ENCODE data around the gene MVP. TPM values are rescaled to one million over a fixed set of nuclear protein-coding genes. Genes with fewer than 3 reads are reported as not detected.

MVP gene
- total and polyA plus RNA-seq, 10 donors: 72.3 to 200 (median 152) TPM

DNA sequence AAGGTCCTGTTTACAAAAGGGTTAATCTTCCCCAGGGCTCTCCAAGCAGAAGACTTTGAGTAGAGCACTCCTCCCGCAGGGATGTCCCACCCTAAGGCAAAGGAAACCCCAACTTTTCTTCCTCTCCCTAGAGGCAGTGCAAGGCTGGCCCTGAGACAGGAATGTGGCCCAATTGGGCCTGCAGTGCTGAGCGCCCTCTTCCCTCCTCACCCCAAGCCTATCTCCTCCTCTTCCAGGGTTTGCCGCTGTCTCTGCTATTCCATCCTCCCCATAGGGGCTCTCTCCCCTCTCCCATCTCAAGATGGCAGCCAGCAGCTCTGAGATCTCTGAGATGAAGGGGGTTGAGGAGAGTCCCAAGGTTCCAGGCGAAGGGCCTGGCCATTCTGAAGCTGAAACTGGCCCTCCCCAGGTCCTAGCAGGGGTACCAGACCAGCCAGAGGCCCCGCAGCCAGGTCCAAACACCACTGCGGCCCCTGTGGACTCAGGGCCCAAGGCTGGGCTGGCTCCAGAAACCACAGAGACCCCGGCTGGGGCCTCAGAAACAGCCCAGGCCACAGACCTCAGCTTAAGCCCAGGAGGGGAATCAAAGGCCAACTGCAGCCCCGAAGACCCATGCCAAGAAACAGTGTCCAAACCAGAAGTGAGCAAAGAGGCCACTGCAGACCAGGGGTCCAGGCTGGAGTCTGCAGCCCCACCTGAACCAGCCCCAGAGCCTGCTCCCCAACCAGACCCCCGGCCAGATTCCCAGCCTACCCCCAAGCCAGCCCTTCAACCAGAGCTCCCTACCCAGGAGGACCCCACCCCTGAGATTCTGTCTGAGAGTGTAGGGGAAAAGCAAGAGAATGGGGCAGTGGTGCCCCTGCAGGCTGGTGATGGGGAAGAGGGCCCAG lies 7.3 kb upstream of the MVP start:
- DNase-seq: no peak
- Histone ChIP-seq H3K36me3 (peaks cover 0 to 32% (median 19%) of the 10 kb centered on the region in 6 donors), H3K27ac (peak overlapping the region in 1 of 8 donors; percentile 93), H3K9me3 (no peaks in the 10 kb centered on the region), H3K27me3 (replicated peaks in 1 of 7) (peaks cover 0 to 19% (median 10%) of the 10 kb centered on the region in 7 donors), H3K4me3 (peak overlapping the region in 3 of 8 donors; percentile 49 to 76 (median 49)), H3K4me1 (peaks cover 52 to 93% (median 81%) of the 10 kb centered on the region in 6 donors)
- TF ChIP-seq, protein P1, sequence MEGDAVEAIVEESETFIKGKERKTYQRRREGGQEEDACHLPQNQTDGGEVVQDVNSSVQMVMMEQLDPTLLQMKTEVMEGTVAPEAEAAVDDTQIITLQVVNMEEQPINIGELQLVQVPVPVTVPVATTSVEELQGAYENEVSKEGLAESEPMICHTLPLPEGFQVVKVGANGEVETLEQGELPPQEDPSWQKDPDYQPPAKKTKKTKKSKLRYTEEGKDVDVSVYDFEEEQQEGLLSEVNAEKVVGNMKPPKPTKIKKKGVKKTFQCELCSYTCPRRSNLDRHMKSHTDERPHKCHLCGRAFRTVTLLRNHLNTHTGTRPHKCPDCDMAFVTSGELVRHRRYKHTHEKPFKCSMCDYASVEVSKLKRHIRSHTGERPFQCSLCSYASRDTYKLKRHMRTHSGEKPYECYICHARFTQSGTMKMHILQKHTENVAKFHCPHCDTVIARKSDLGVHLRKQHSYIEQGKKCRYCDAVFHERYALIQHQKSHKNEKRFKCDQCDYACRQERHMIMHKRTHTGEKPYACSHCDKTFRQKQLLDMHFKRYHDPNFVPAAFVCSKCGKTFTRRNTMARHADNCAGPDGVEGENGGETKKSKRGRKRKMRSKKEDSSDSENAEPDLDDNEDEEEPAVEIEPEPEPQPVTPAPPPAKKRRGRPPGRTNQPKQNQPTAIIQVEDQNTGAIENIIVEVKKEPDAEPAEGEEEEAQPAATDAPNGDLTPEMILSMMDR (IDR thresholded peaks at IDR 0.05 in 8 of 11, conservative IDR thresholded peaks at IDR 0.05 in 3 of 11): no peak
- TF ChIP-seq POLR2A (IDR thresholded peaks at IDR 0.05) (no peak), POLR2AphosphoS5 (IDR thresholded peaks at IDR 0.05) (no peak)
- intact Hi-C loops (cut with DNase I; ENCODE audit: low total_unique reads): no loop called here
- 79 to 92% (median 86%) methylated on average over 8 to 9 of the region's 9 CpGs for WGBS, 5 donors

DNA sequence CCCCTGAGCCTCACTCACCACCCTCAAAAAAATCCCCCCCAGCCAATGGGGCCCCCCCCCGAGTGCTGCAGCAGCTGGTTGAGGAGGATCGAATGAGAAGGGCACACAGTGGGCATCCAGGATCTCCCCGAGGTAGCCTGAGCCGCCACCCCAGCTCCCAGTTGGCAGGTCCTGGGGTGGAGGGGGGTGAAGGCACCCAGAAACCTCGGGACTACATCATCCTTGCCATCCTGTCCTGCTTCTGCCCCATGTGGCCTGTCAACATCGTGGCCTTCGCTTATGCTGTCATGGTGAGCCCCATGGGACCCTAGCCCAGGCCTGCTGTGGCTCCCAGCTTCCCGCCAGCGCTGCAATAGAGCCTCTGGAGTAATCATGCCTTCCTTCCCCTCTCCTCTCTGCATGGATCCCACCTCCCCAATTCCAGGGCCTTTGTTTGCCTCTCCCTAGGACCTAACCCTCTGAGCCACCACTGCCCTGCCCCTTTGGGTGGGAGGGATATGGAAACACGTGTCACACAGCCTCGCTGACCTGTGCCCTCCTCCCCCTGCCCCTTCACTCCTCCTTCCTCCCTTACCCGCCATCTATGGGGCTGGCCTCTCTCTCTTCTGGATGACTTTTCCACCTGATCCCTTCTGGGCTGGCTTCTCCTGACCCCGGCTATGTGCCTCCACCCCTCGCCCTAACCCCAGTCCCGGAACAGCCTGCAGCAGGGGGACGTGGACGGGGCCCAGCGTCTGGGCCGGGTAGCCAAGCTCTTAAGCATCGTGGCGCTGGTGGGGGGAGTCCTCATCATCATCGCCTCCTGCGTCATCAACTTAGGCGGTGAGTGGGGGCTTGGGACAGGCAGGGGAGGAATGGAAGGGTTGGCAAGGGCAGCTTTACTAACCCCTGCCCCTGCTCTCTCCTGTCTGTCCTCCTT lies 6.4 kb upstream of the MVP start:
- no peak overlapping the region for H3K4me3 ChIP-seq
- H3K4me1 ChIP-seq: peaks cover 46 to 93% (median 80%) of the 10 kb centered on the region in 6 donors
- DNase-seq: peak; percentile 82
- no peak overlapping the region for H3K27ac ChIP-seq
- H3K36me3 ChIP-seq: peaks cover 0 to 33% (median 19%) of the 10 kb centered on the region in 6 donors
- intact Hi-C loops (cut with DNase I; ENCODE audit: low total_unique reads): no loop called here
- H3K27me3 ChIP-seq (replicated peaks in 1 of 7): peaks cover 0 to 19% (median 10%) of the 10 kb centered on the region in 7 donors
- TF ChIP-seq, protein P1 (IDR thresholded peaks at IDR 0.05 in 8 of 11, conservative IDR thresholded peaks at IDR 0.05 in 3 of 11): no peak
- TF ChIP-seq POLR2AphosphoS5 (IDR thresholded peaks at IDR 0.05) (no peak), POLR2A (IDR thresholded peaks at IDR 0.05) (no peak)
- H3K9me3 ChIP-seq: no peaks in the 10 kb centered on the region
- 79 to 87% (median 83%) methylated on average over 21 to 24 of the region's 24 CpGs for WGBS, 5 donors

GRCh38 chr16:29814592-29814991 lies 5.7 kb upstream of the MVP start:
- WGBS, 5 donors: 80 to 92% (median 82%) methylated on average over 5 of the region's 5 CpGs
- Histone ChIP-seq H3K9me3 (no peaks in the 10 kb centered on the region), H3K27me3 (replicated peaks in 1 of 7) (peaks cover 0 to 19% (median 10%) of the 10 kb centered on the region in 7 donors), H3K4me3 (peak overlapping the region in 1 of 8 donors; percentile 98), H3K27ac (peak overlapping the region in 4 of 8 donors; percentile 92 to 99 (median 98)), H3K4me1 (peaks cover 42 to 93% (median 80%) of the 10 kb centered on the region in 6 donors), H3K36me3 (peaks cover 0 to 33% (median 19%) of the 10 kb centered on the region in 6 donors)
- intact Hi-C loops (cut with DNase I; ENCODE audit: low total_unique reads): no loop called here
- TF ChIP-seq, protein P1 (IDR thresholded peaks at IDR 0.05 in 8 of 11, conservative IDR thresholded peaks at IDR 0.05 in 3 of 11): no peak
- no peak for TF ChIP-seq POLR2AphosphoS5 (IDR thresholded peaks at IDR 0.05)
- TF ChIP-seq POLR2A (IDR thresholded peaks at IDR 0.05): no peak
- DNase-seq: peak; percentile 77

Measured in spleen (tissue), 11 donors.